K562 (cell line): Measurements from ENCODE around the gene WASF2. TPM values are rescaled to one million over a fixed set of nuclear protein-coding genes. Genes with fewer than 3 reads are reported as not detected.

ENCODE experiments used
- ADNP ChIP-seq: fragments of 200-800 bp; sonication (Bioruptor generic); IDR thresholded peaks from 2 replicates; pipeline ENCODE4 v1.6.1; 2016; ENCODE audit warnings: missing genetic modification characterization, missing compliant biosample characterization
- BRD9 ChIP-seq: fragments of 450-650 bp; IDR thresholded peaks from 2 replicates; pipeline ENCODE4 v1.6.1; 2018; ENCODE audit warnings: low read depth; ENCODE audit not compliant: partially characterized antibody
- CBFA2T3 ChIP-seq: fragments of 450-650 bp; IDR thresholded peaks from 2 replicates; pipeline ENCODE4 v1.6.1; 2017
- CC2D1A ChIP-seq: fragments of 450-650 bp; IDR thresholded peaks from 2 replicates; pipeline ENCODE4 v1.6.1; 2017; ENCODE audit warnings: mild to moderate bottlenecking
- CHD2 ChIP-seq: IDR thresholded peaks from 2 replicates; pipeline ENCODE4 v1.6.1; 2011; ENCODE audit warnings: low read depth, low read length
- CTCF ChIP-seq, 3 experiments: IDR thresholded peaks in 2 of 3; conservative IDR thresholded peaks in 1 of 3; 2 replicates each; pipeline ENCODE4 v1.5.1; 2011 to 2012; ENCODE audit warnings: low read length in 3 of 3, mild to moderate bottlenecking in 3 of 3, control low read depth in 2 of 3, improper control_type of control experiment in 1 of 3, inconsistent platforms in 1 of 3, low read depth in 1 of 3, mixed read lengths in 1 of 3, moderate library complexity in 1 of 3; ENCODE audit not compliant: insufficient read depth in 2 of 3
- GTF2F1 ChIP-seq: IDR thresholded peaks from 2 replicates; pipeline ENCODE4 v1.6.1; 2011; ENCODE audit warnings: low read depth, low read length, improper control_type of control experiment
- JUN ChIP-seq, 2 experiments: sonication (generic) in 1 of 2; formaldehyde crosslinking in 1 of 2; IDR thresholded peaks; 2 replicates each; pipeline versions ENCODE4 v1.6.1 to v1.8.0; 2012 to 2022; ENCODE audit warnings: borderline replicate concordance in 2 of 2, mild to moderate bottlenecking in 2 of 2, improper control_type of control experiment in 1 of 2, low read depth in 1 of 2, low read length in 1 of 2, missing genetic modification reagents in 1 of 2
- KAT8 ChIP-seq: fragments of 450-650 bp; IDR thresholded peaks from 2 replicates; pipeline ENCODE4 v1.6.1; 2016; ENCODE audit warnings: low read depth, mild to moderate bottlenecking
- KDM5B ChIP-seq: fragments of 200-600 bp; sonication (generic); IDR thresholded peaks from 2 replicates; pipeline ENCODE4 v1.6.1; 2012; ENCODE audit warnings: low read depth, mild to moderate bottlenecking, moderate library complexity, low read length, control low read depth, inconsistent platforms; ENCODE audit not compliant: insufficient replicate concordance
- MAZ ChIP-seq, 2 experiments: fragments of 450-650 bp in 1 of 2; sonication (generic) in 1 of 2; formaldehyde crosslinking; IDR thresholded peaks in 1 of 2; conservative IDR thresholded peaks in 1 of 2; 2 replicates each; pipeline versions ENCODE4 v1.4.0 to v1.5.0; 2020; ENCODE audit warnings: mild to moderate bottlenecking in 1 of 2, missing genetic modification reagents in 1 of 2
- NONO ChIP-seq, 2 experiments: fragments of 200-400 bp in 1 of 2; fragments of 450-650 bp in 1 of 2; formaldehyde crosslinking in 1 of 2; IDR thresholded peaks; 2 replicates each; pipeline ENCODE4 v1.6.1; 2017; ENCODE audit warnings: low read depth in 2 of 2, mild to moderate bottlenecking in 2 of 2, moderate library complexity in 2 of 2, low read length in 1 of 2
- PCBP1 ChIP-seq: fragments of 200-400 bp; formaldehyde crosslinking; IDR thresholded peaks from 2 replicates; pipeline ENCODE4 v1.6.1; 2018; ENCODE audit warnings: mild to moderate bottlenecking, low read depth, low read length; ENCODE audit not compliant: poor library complexity, severe bottlenecking
- PRDM10 ChIP-seq: fragments of 450-650 bp; IDR thresholded peaks from 2 replicates; pipeline ENCODE4 v1.6.1; 2018; ENCODE audit not compliant: partially characterized antibody
- SMARCE1 ChIP-seq: fragments of 450-650 bp; IDR thresholded peaks from 2 replicates; pipeline ENCODE4 v1.7.1; 2016; ENCODE audit warnings: mild to moderate bottlenecking
- SNAPC5 ChIP-seq: fragments of 250-450 bp; sonication (Bioruptor Pico); IDR thresholded peaks from 2 replicates; pipeline ENCODE4 v1.8.0; 2021; ENCODE audit warnings: moderate library complexity, mild to moderate bottlenecking, inconsistent platforms
- TEAD1 ChIP-seq, 2 experiments: fragments of 450-650 bp in 1 of 2; sonication (generic) in 1 of 2; formaldehyde crosslinking; IDR thresholded peaks; 2 replicates each; pipeline versions ENCODE4 v1.4.0 to v1.8.0; 2020 to 2022; ENCODE audit warnings: mild to moderate bottlenecking in 2 of 2, missing genetic modification reagents in 1 of 2
- TEAD2 ChIP-seq: fragments of 450-650 bp; IDR thresholded peaks from 2 replicates; pipeline ENCODE4 v1.6.1; 2016; ENCODE audit warnings: missing genetic modification characterization, control low read depth, missing compliant biosample characterization
- THRB ChIP-seq: fragments of 450-650 bp; formaldehyde crosslinking; conservative IDR thresholded peaks from 2 replicates; pipeline ENCODE4 v1.4.0; 2022; ENCODE audit warnings: mild to moderate bottlenecking, missing genetic modification characterization
- polyA plus RNA-seq, 8 experiments: library from polyadenylated mRNA; depleted of rRNA in 4 of 8; stranded (reverse) in 5 of 8; unstranded in 3 of 8; fragments of >200 nt; fragmentation: Nextera tagmentation in 2 of 8; fragmentation: Illumina TruSeq in 1 of 8; extraction: Ambion mirVana in 2 of 8; extraction: Trizol in 1 of 8; gene quantifications; 2 replicates each; pipeline versions ENCODE4 v1.2.1 to v1.2.3, GENCODE V29; 2011 to 2014; ENCODE audit warnings: inconsistent platforms in 1 of 8, missing spikeins in 1 of 8
- total RNA-seq, 7 experiments: library from RNA; depleted of rRNA in 6 of 7; stranded (reverse); fragments of >200 nt in 6 of 7; fragmentation: Illumina TruSeq in 2 of 7; extraction: Trizol in 2 of 7; gene quantifications; 2 replicates each; pipeline versions ENCODE4 v1.2.1 to v1.2.3, GENCODE V29; 2011 to 2021; ENCODE audit warnings: low replicate concordance in 1 of 7

The WASF2 gene
- total and polyA plus RNA-seq, 9 of the 15 experiments (the other 6 are each of a cell fraction or from before 2014, with no cell fraction given) = 8.2 to 163 (median 31.2) TPM

GRCh38 chr1:27496604-27497155, 6.7 kb upstream of the WASF2 start (continued):
- TF ChIP-seq CTCF (IDR thresholded peaks at IDR 0.05 in 2 of 3, conservative IDR thresholded peaks at IDR 0.05 in 1 of 3; ENCODE audit: insufficient read depth in 2 of 3, low read depth in 1 of 3, low read length in 3 of 3) = 0 out of 6 replicates have a peak, but pooled peaks of 1 of the 3 experiments have one; percentile 3
- TF ChIP-seq TEAD1 (CRISPR knock-in tag; IDR thresholded peaks at IDR 0.05) = peak in 1 of 2 experiments; percentile 82; a peak in 1 of 4 replicates
- no peak for TF ChIP-seq KDM5B
- no peak for TF ChIP-seq JUN (IDR thresholded peaks at IDR 0.05; ENCODE audit: borderline replicate concordance, low read depth, low read length)
- no peak for TF ChIP-seq JUN (CRISPR knock-in tag; IDR thresholded peaks at IDR 0.05; ENCODE audit: borderline replicate concordance)
- TF ChIP-seq SMARCE1 = 0 out of 2 replicates have a peak, but pooled peaks have one; percentile 9
- TF ChIP-seq PCBP1 = no peak
- TF ChIP-seq CHD2 = no peak
- TF ChIP-seq GTF2F1 = no peak
- no peak for TF ChIP-seq KAT8
- no peak for TF ChIP-seq CBFA2T3
- TF ChIP-seq PRDM10 = no peak
- no peak for TF ChIP-seq SNAPC5 (CRISPR knock-in tag)
- TF ChIP-seq CC2D1A = 0 out of 2 replicates have a peak, but pooled peaks have one; percentile 11
- peak; percentile 31 for TF ChIP-seq BRD9
- TF ChIP-seq THRB (CRISPR knock-in tag) = no peak
- no peak for TF ChIP-seq NONO (IDR thresholded peaks at IDR 0.05; ENCODE audit: low read depth in 2 of 2, low read length in 1 of 2)
- TF ChIP-seq TEAD2 = peak; percentile 54
- no peak for TF ChIP-seq MAZ (CRISPR knock-in tag; conservative IDR thresholded peaks at IDR 0.05 in 1 of 2, IDR thresholded peaks at IDR 0.05 in 1 of 2)
- 0 out of 2 replicates have a peak, but pooled peaks have one; percentile 4 for TF ChIP-seq ADNP (tag)
